GM23338 (cell line): Measurements from ENCODE around the gene AIG1. TPM values are rescaled to one million over a fixed set of nuclear protein-coding genes. Genes with fewer than 3 reads are reported as not detected.

Experiments
- ATAC-seq: fragments of 200-7000 bp; cut with Tn5 transposase; 3 replicates; pipeline ENCODE4 v1.9.1; 2020
- DNase-seq: peaks from one replicate; pipeline ENCODE4 v3.0.0-alpha.2; 2015; ENCODE audit warnings: low spot score
- H2AFZ ChIP-seq: fragments of 200-600 bp; sonication (generic); 2 replicates; pipeline ENCODE4 v1.8.0; 2016; ENCODE audit warnings: antibody characterized with exemption, mild to moderate bottlenecking, moderate library complexity
- H3F3A ChIP-seq: fragments of 200-600 bp; sonication (generic); replicated peaks from 2 replicates; pipeline ENCODE4 v1.8.0; 2017; ENCODE audit warnings: antibody characterized with exemption, mixed run types, low read depth
- H3K27ac ChIP-seq: fragments of 200-600 bp; sonication (generic); 2 replicates; pipeline ENCODE4 v1.6.1; 2016; ENCODE audit warnings: low read depth
- H3K27me3 ChIP-seq: fragments of 200-600 bp; sonication (generic); 2 replicates; pipeline ENCODE4 v1.8.0; 2016; ENCODE audit warnings: mild to moderate bottlenecking, mixed run types, moderate library complexity; ENCODE audit not compliant: insufficient read depth
- H3K36me3 ChIP-seq: fragments of 200-600 bp; sonication (generic); 2 replicates; pipeline ENCODE4 v1.8.0; 2016; ENCODE audit warnings: mild to moderate bottlenecking; ENCODE audit not compliant: insufficient read depth
- H3K4me1 ChIP-seq: fragments of 200-600 bp; sonication (generic); 2 replicates; pipeline ENCODE4 v1.8.0; 2016; ENCODE audit warnings: mild to moderate bottlenecking, moderate library complexity; ENCODE audit not compliant: insufficient read depth
- H3K4me2 ChIP-seq: fragments of 200-600 bp; sonication (generic); 2 replicates; pipeline ENCODE4 v1.7.1; 2017; ENCODE audit warnings: mixed run types
- H3K4me3 ChIP-seq: fragments of 200-600 bp; sonication (generic); 2 replicates; pipeline ENCODE4 v1.6.1; 2016; ENCODE audit warnings: mixed run types
- H3K79me2 ChIP-seq: fragments of 200-600 bp; sonication (generic); replicated peaks from 2 replicates; pipeline ENCODE4 v1.8.0; 2017; ENCODE audit warnings: mild to moderate bottlenecking; ENCODE audit not compliant: insufficient read depth
- H3K9me2 ChIP-seq: fragments of 200-600 bp; sonication (generic); 2 replicates; pipeline ENCODE4 v1.8.0; 2017; ENCODE audit not compliant: insufficient read depth
- H4K20me1 ChIP-seq: fragments of 200-600 bp; sonication (generic); replicated peaks from 2 replicates; pipeline ENCODE4 v1.8.0; 2017; ENCODE audit warnings: mild to moderate bottlenecking; ENCODE audit not compliant: insufficient read depth
- H3K27ac Mint-ChIP-seq: 2 replicates; pipeline ENCODE4 v1.8.0; 2020; ENCODE audit warnings: inconsistent platforms, mild to moderate bottlenecking, moderate library complexity, mixed read lengths
- H3K27me3 Mint-ChIP-seq: 3 replicates; pipeline ENCODE4 v1.8.0; 2022; ENCODE audit warnings: low read depth, mild to moderate bottlenecking, moderate library complexity, mixed read lengths, inconsistent platforms; ENCODE audit not compliant: insufficient read depth, poor library complexity
- H3K36me3 Mint-ChIP-seq: 3 replicates; pipeline ENCODE4 v1.8.0; 2021; ENCODE audit warnings: low read depth, mild to moderate bottlenecking, inconsistent platforms, moderate library complexity, mixed read lengths
- H3K4me1 Mint-ChIP-seq: 3 replicates; pipeline ENCODE4 v1.8.0; 2020; ENCODE audit warnings: mild to moderate bottlenecking, inconsistent platforms, mixed read lengths
- H3K4me3 Mint-ChIP-seq: 3 replicates; pipeline ENCODE4 v1.8.0; 2021; ENCODE audit warnings: moderate library complexity, mild to moderate bottlenecking, inconsistent platforms, mixed read lengths
- H3K9me3 Mint-ChIP-seq: 3 replicates; pipeline ENCODE4 v1.8.0; 2020; ENCODE audit warnings: moderate library complexity, mild to moderate bottlenecking, inconsistent platforms, mixed read lengths
- CREB1 ChIP-seq: fragments of 250-450 bp; sonication (Bioruptor Pico); IDR thresholded peaks from 2 replicates; pipeline ENCODE4 v1.5.0; 2020; ENCODE audit warnings: low read depth, mild to moderate bottlenecking, moderate library complexity
- EZH2 ChIP-seq: fragments of 200-600 bp; sonication (generic); IDR thresholded peaks from one replicate; pipeline ENCODE4 v1.8.0; 2017; ENCODE audit warnings: antibody characterized with exemption, mild to moderate bottlenecking, low read depth; ENCODE audit not compliant: unreplicated experiment
- EZH2phosphoT487 ChIP-seq: fragments of 200-600 bp; sonication (generic); IDR thresholded peaks from one replicate; pipeline ENCODE4 v1.8.1; 2018; ENCODE audit warnings: antibody characterized with exemption; ENCODE audit not compliant: unreplicated experiment
- JUNB ChIP-seq: IDR thresholded peaks from one replicate; pipeline ENCODE4 v1.6.1; 2016; ENCODE audit warnings: antibody characterized with exemption; ENCODE audit not compliant: unreplicated experiment
- NANOG ChIP-seq: IDR thresholded peaks from 2 replicates; pipeline ENCODE4 v1.6.1; 2016; ENCODE audit warnings: antibody characterized with exemption, borderline replicate concordance
- POLR2AphosphoS5 ChIP-seq: IDR thresholded peaks from 2 replicates; pipeline ENCODE4 v1.6.1; 2016; ENCODE audit warnings: antibody characterized with exemption, low read depth
- STAT1 ChIP-seq: IDR thresholded peaks from one replicate; pipeline ENCODE4 v1.6.1; 2016; ENCODE audit warnings: antibody characterized with exemption; ENCODE audit not compliant: unreplicated experiment
- ZNF114 ChIP-seq: fragments of 250-450 bp; sonication (Bioruptor Pico); IDR thresholded peaks from 2 replicates; pipeline ENCODE4 v1.5.0; 2020; ENCODE audit warnings: mild to moderate bottlenecking, moderate library complexity
- ZNF331 ChIP-seq: fragments of 250-450 bp; sonication (Bioruptor Pico); IDR thresholded peaks from 2 replicates; pipeline ENCODE4 v1.5.0; 2020; ENCODE audit warnings: low read depth, mild to moderate bottlenecking, moderate library complexity
- polyA plus RNA-seq: library from polyadenylated mRNA; unstranded; fragments of >200 nt; fragmentation: Nextera tagmentation; extraction: Ambion mirVana; gene quantifications from 2 replicates; pipeline ENCODE4 v1.2.1, GENCODE V29; 2016
- total RNA-seq: library from RNA; depleted of rRNA; stranded (reverse); fragments of >200 nt; shearing (Covaris generic); gene quantifications from 2 replicates; pipeline ENCODE4 v1.2.3, GENCODE V29; 2014
- TF ChIP-seq, protein P1 (sequence below): IDR thresholded peaks from 2 replicates; pipeline ENCODE4 v1.6.1; 2016; ENCODE audit warnings: antibody characterized with exemption
- TF ChIP-seq, protein P2 (sequence below), 2 experiments: fragments of 200-600 bp in 1 of 2; sonication (generic) in 1 of 2; conservative IDR thresholded peaks; 2 replicates each; pipeline versions ENCODE4 v1.5.1 to v1.6.1; 2016 to 2017; ENCODE audit warnings: antibody characterized with exemption in 2 of 2, low read depth in 2 of 2, mild to moderate bottlenecking in 2 of 2, moderate library complexity in 1 of 2
- TF ChIP-seq, protein P3 (sequence below): fragments of 250-450 bp; sonication (Bioruptor Pico); IDR thresholded peaks from 2 replicates; pipeline ENCODE4 v1.5.0; 2020; ENCODE audit warnings: mild to moderate bottlenecking, moderate library complexity

Gene AIG1
- total and polyA plus RNA-seq, 2 experiments from 2014 or later = 65.2 to 88.4 TPM

DNA sequence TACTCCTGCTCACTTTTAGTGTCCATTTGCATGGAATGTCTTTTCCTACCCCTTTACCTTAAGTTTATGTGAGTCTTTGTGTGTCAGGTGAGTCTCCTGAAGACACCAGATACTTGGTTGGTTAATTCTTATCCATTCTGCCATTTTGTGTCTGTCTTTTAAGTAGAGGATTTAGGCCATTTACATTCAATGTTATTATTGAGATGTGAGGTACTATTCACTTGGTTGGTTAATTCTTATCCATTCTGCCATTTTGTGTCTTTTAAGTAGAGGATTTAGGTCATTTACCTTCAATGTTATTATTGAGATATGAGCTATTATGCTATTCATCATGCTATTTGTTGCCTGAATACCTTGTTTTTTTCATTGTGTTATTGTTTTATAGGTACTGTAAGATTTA is 113.8 kb downstream of the AIG1 start:
- Histone ChIP-seq H3K9me2 (peaks cover 12% of the 10 kb centered on the region; the same call in 1 of the 2 replicates), H3K4me2 (no peak overlapping the region), H2AFZ (no peak overlapping the region), H3K36me3 (0 out of 2 replicates have a peak, but pooled peaks cover 17% of the 10 kb centered on the region), H3K4me3 (no peak overlapping the region), H3F3A (no peaks in the 10 kb centered on the region), H3K27me3 (no peaks in the 10 kb centered on the region), H3K79me2 (peaks cover 29% of the 10 kb centered on the region), H3K27ac (no peak overlapping the region), H4K20me1 (no peaks in the 10 kb centered on the region), H3K4me1 (no peaks in the 10 kb centered on the region)
- H3K27me3 Mint-ChIP-seq = no peaks in the 10 kb centered on the region
- no peak for DNase-seq
- H3K4me3 Mint-ChIP-seq = no peak overlapping the region
- H3K27ac Mint-ChIP-seq = no peak overlapping the region
- peaks cover 18% of the 10 kb centered on the region for H3K9me3 Mint-ChIP-seq
- ATAC-seq = no peak
- peaks cover 2% of the 10 kb centered on the region; the same call in 1 of the 3 replicates for H3K4me1 Mint-ChIP-seq
- peaks cover 59% of the 10 kb centered on the region for H3K36me3 Mint-ChIP-seq
- TF ChIP-seq STAT1 (no peak), EZH2phosphoT487 (no peak), ZNF331 (CRISPR knock-in tag) (no peak), JUNB (no peak), POLR2AphosphoS5 (no peak)
- TF ChIP-seq, protein P1, sequence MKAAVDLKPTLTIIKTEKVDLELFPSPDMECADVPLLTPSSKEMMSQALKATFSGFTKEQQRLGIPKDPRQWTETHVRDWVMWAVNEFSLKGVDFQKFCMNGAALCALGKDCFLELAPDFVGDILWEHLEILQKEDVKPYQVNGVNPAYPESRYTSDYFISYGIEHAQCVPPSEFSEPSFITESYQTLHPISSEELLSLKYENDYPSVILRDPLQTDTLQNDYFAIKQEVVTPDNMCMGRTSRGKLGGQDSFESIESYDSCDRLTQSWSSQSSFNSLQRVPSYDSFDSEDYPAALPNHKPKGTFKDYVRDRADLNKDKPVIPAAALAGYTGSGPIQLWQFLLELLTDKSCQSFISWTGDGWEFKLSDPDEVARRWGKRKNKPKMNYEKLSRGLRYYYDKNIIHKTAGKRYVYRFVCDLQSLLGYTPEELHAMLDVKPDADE = no peak

DNA sequence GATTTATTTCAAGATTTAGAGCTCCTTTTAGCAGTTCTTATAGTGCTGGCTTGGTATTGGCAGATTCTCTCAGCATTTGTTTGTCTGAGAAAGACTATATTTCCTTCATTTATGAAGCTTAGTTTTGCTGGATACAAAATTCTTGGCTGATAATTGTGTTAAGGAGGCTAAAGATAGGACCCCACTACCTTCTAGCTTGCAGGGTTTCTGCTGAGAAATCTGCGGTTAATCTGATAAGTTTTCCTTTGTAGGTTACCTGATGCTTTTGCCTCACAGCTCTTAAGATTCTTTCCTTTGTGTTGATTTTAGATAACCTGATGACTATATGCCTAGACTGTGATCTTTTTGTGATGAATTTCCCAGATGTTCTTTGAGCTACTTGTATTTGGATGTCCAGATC is 114.3 kb downstream of the AIG1 start:
- H3K27ac ChIP-seq = no peak overlapping the region
- H3K27me3 Mint-ChIP-seq = no peaks in the 10 kb centered on the region
- no peak for ATAC-seq
- H3K27ac Mint-ChIP-seq = no peak overlapping the region
- H3K36me3 Mint-ChIP-seq = peaks cover 59% of the 10 kb centered on the region
- H2AFZ ChIP-seq = no peak overlapping the region
- H3K36me3 ChIP-seq = 0 out of 2 replicates have a peak, but pooled peaks cover 17% of the 10 kb centered on the region
- H3K4me1 ChIP-seq = no peaks in the 10 kb centered on the region
- H3K4me3 ChIP-seq = no peak overlapping the region
- no peaks in the 10 kb centered on the region for H3K27me3 ChIP-seq
- H3K9me2 ChIP-seq = peaks cover 12% of the 10 kb centered on the region; the same call in 1 of the 2 replicates
- H3K79me2 ChIP-seq = peaks cover 29% of the 10 kb centered on the region
- DNase-seq = no peak
- peaks cover 18% of the 10 kb centered on the region for H3K9me3 Mint-ChIP-seq
- no peaks in the 10 kb centered on the region for H4K20me1 ChIP-seq
- no peak overlapping the region for H3K4me3 Mint-ChIP-seq
- H3F3A ChIP-seq = no peaks in the 10 kb centered on the region
- peaks cover 5% of the 10 kb centered on the region; the same call in 2 of the 3 replicates for H3K4me1 Mint-ChIP-seq
- H3K4me2 ChIP-seq = no peak overlapping the region
- TF ChIP-seq, protein P2, sequence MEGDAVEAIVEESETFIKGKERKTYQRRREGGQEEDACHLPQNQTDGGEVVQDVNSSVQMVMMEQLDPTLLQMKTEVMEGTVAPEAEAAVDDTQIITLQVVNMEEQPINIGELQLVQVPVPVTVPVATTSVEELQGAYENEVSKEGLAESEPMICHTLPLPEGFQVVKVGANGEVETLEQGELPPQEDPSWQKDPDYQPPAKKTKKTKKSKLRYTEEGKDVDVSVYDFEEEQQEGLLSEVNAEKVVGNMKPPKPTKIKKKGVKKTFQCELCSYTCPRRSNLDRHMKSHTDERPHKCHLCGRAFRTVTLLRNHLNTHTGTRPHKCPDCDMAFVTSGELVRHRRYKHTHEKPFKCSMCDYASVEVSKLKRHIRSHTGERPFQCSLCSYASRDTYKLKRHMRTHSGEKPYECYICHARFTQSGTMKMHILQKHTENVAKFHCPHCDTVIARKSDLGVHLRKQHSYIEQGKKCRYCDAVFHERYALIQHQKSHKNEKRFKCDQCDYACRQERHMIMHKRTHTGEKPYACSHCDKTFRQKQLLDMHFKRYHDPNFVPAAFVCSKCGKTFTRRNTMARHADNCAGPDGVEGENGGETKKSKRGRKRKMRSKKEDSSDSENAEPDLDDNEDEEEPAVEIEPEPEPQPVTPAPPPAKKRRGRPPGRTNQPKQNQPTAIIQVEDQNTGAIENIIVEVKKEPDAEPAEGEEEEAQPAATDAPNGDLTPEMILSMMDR (conservative IDR thresholded peaks at IDR 0.05; ENCODE audit: low read depth in 2 of 2) = no peak
- TF ChIP-seq POLR2AphosphoS5 (no peak), EZH2 (no peak), NANOG (no peak), CREB1 (no peak), JUNB (no peak), ZNF114 (CRISPR knock-in tag) (no peak), ZNF331 (CRISPR knock-in tag) (no peak), EZH2phosphoT487 (no peak)
- TF ChIP-seq, protein P3, sequence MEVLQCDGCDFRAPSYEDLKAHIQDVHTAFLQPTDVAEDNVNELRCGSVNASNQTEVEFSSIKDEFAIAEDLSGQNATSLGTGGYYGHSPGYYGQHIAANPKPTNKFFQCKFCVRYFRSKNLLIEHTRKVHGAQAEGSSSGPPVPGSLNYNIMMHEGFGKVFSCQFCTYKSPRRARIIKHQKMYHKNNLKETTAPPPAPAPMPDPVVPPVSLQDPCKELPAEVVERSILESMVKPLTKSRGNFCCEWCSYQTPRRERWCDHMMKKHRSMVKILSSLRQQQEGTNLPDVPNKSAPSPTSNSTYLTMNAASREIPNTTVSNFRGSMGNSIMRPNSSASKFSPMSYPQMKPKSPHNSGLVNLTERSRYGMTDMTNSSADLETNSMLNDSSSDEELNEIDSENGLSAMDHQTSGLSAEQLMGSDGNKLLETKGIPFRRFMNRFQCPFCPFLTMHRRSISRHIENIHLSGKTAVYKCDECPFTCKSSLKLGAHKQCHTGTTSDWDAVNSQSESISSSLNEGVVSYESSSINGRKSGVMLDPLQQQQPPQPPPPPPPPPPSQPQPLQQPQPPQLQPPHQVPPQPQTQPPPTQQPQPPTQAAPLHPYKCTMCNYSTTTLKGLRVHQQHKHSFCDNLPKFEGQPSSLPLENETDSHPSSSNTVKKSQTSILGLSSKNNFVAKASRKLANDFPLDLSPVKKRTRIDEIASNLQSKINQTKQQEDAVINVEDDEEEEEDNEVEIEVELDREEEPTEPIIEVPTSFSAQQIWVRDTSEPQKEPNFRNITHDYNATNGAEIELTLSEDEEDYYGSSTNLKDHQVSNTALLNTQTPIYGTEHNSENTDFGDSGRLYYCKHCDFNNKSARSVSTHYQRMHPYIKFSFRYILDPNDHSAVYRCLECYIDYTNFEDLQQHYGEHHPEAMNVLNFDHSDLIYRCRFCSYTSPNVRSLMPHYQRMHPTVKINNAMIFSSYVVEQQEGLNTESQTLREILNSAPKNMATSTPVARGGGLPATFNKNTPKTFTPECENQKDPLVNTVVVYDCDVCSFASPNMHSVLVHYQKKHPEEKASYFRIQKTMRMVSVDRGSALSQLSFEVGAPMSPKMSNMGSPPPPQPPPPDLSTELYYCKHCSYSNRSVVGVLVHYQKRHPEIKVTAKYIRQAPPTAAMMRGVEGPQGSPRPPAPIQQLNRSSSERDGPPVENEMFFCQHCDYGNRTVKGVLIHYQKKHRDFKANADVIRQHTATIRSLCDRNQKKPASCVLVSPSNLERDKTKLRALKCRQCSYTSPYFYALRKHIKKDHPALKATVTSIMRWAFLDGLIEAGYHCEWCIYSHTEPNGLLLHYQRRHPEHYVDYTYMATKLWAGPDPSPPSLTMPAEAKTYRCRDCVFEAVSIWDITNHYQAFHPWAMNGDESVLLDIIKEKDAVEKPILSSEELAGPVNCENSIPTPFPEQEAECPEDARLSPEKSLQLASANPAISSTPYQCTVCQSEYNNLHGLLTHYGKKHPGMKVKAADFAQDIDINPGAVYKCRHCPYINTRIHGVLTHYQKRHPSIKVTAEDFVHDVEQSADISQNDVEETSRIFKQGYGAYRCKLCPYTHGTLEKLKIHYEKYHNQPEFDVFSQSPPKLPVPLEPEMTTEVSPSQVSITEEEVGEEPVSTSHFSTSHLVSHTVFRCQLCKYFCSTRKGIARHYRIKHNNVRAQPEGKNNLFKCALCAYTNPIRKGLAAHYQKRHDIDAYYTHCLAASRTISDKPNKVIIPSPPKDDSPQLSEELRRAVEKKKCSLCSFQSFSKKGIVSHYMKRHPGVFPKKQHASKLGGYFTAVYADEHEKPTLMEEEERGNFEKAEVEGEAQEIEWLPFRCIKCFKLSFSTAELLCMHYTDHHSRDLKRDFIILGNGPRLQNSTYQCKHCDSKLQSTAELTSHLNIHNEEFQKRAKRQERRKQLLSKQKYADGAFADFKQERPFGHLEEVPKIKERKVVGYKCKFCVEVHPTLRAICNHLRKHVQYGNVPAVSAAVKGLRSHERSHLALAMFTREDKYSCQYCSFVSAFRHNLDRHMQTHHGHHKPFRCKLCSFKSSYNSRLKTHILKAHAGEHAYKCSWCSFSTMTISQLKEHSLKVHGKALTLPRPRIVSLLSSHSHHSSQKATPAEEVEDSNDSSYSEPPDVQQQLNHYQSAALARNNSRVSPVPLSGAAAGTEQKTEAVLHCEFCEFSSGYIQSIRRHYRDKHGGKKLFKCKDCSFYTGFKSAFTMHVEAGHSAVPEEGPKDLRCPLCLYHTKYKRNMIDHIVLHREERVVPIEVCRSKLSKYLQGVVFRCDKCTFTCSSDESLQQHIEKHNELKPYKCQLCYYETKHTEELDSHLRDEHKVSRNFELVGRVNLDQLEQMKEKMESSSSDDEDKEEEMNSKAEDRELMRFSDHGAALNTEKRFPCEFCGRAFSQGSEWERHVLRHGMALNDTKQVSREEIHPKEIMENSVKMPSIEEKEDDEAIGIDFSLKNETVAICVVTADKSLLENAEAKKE (CRISPR knock-in tag) = no peak
